Measurements from ENCODE around the gene JMJD8.

The JMJD8 gene

GRCh38 chr16:679814-680624 lies 4.1 kb downstream of the JMJD8 start, which contains the start of gene STUB1 (continued):
- TF ChIP-seq ZNF555 (tag by site-specific recombination; conservative IDR thresholded peaks at IDR 0.05) (no peak), KLF7 (tag by site-specific recombination; IDR thresholded peaks at IDR 0.05; ENCODE audit: borderline replicate concordance) (0 out of 2 replicates have a peak, but pooled peaks have one; percentile 24), ZNF132 (tag by site-specific recombination; IDR thresholded peaks at IDR 0.05; ENCODE audit: borderline replicate concordance) (no peak), ZNF248 (tag by site-specific recombination; IDR thresholded peaks at IDR 0.05) (no peak), KLF9 (tag by site-specific recombination; IDR thresholded peaks at IDR 0.05; ENCODE audit: low read depth) (peak; percentile 72), GLIS1 (tag by site-specific recombination; IDR thresholded peaks at IDR 0.05) (peak; percentile 53; the same call in 1 of the 2 replicates), ZNF48 (tag by site-specific recombination; IDR thresholded peaks at IDR 0.05) (no peak), ZNF112 (tag by site-specific recombination; IDR thresholded peaks at IDR 0.05) (no peak), REPIN1 (tag by site-specific recombination; IDR thresholded peaks at IDR 0.05; ENCODE audit: low read depth) (no peak), ZBTB1 (tag by site-specific recombination; IDR thresholded peaks at IDR 0.05) (no peak; the same call in 1 of the 2 replicates), ZNF76 (tag by site-specific recombination; IDR thresholded peaks at IDR 0.05; ENCODE audit: borderline replicate concordance, low read depth) (peak; percentile 55; the same call in 1 of the 2 replicates), ZNF549 (tag by site-specific recombination; IDR thresholded peaks at IDR 0.05) (no peak), ZFP37 (tag by site-specific recombination; IDR thresholded peaks at IDR 0.05) (no peak), TCF7L2 (IDR thresholded peaks at IDR 0.05; ENCODE audit: borderline replicate concordance, low read depth, low read length) (no peak), ZNF560 (tag by site-specific recombination; IDR thresholded peaks at IDR 0.05; ENCODE audit: borderline replicate concordance) (no peak), ZXDB (tag by site-specific recombination; IDR thresholded peaks at IDR 0.05) (peak; percentile 49), HIC1 (tag by site-specific recombination; IDR thresholded peaks at IDR 0.05) (no peak), PBX3 (CRISPR knock-in tag; IDR thresholded peaks at IDR 0.05) (no peak), YY1 (tag by site-specific recombination; IDR thresholded peaks at IDR 0.05) (no peak), ZNF202 (tag by site-specific recombination; IDR thresholded peaks at IDR 0.05; ENCODE audit: borderline replicate concordance) (no peak), BCL11A (tag by site-specific recombination; IDR thresholded peaks at IDR 0.05; ENCODE audit: low read depth) (no peak), ZNF544 (tag by site-specific recombination; IDR thresholded peaks at IDR 0.05) (no peak), ZNF658 (tag by site-specific recombination; IDR thresholded peaks at IDR 0.05) (no peak), ZNF677 (tag by site-specific recombination; IDR thresholded peaks at IDR 0.05) (no peak), ZNF548 (tag by site-specific recombination; IDR thresholded peaks at IDR 0.05) (no peak), ZNF350 (tag by site-specific recombination; IDR thresholded peaks at IDR 0.05) (no peak)
- TF ChIP-seq, protein P1, sequence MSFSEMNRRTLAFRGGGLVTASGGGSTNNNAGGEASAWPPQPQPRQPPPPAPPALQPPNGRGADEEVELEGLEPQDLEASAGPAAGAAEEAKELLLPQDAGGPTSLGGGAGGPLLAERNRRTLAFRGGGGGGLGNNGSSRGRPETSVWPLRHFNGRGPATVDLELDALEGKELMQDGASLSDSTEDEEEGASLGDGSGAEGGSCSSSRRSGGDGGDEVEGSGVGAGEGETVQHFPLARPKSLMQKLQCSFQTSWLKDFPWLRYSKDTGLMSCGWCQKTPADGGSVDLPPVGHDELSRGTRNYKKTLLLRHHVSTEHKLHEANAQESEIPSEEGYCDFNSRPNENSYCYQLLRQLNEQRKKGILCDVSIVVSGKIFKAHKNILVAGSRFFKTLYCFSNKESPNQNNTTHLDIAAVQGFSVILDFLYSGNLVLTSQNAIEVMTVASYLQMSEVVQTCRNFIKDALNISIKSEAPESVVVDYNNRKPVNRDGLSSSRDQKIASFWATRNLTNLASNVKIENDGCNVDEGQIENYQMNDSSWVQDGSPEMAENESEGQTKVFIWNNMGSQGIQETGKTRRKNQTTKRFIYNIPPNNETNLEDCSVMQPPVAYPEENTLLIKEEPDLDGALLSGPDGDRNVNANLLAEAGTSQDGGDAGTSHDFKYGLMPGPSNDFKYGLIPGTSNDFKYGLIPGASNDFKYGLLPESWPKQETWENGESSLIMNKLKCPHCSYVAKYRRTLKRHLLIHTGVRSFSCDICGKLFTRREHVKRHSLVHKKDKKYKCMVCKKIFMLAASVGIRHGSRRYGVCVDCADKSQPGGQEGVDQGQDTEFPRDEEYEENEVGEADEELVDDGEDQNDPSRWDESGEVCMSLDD (tag by site-specific recombination; IDR thresholded peaks at IDR 0.05) = no peak
- TF ChIP-seq, protein P2, sequence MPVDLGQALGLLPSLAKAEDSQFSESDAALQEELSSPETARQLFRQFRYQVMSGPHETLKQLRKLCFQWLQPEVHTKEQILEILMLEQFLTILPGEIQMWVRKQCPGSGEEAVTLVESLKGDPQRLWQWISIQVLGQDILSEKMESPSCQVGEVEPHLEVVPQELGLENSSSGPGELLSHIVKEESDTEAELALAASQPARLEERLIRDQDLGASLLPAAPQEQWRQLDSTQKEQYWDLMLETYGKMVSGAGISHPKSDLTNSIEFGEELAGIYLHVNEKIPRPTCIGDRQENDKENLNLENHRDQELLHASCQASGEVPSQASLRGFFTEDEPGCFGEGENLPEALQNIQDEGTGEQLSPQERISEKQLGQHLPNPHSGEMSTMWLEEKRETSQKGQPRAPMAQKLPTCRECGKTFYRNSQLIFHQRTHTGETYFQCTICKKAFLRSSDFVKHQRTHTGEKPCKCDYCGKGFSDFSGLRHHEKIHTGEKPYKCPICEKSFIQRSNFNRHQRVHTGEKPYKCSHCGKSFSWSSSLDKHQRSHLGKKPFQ (tag by site-specific recombination; IDR thresholded peaks at IDR 0.05) = no peak
- TF ChIP-seq, protein P3, sequence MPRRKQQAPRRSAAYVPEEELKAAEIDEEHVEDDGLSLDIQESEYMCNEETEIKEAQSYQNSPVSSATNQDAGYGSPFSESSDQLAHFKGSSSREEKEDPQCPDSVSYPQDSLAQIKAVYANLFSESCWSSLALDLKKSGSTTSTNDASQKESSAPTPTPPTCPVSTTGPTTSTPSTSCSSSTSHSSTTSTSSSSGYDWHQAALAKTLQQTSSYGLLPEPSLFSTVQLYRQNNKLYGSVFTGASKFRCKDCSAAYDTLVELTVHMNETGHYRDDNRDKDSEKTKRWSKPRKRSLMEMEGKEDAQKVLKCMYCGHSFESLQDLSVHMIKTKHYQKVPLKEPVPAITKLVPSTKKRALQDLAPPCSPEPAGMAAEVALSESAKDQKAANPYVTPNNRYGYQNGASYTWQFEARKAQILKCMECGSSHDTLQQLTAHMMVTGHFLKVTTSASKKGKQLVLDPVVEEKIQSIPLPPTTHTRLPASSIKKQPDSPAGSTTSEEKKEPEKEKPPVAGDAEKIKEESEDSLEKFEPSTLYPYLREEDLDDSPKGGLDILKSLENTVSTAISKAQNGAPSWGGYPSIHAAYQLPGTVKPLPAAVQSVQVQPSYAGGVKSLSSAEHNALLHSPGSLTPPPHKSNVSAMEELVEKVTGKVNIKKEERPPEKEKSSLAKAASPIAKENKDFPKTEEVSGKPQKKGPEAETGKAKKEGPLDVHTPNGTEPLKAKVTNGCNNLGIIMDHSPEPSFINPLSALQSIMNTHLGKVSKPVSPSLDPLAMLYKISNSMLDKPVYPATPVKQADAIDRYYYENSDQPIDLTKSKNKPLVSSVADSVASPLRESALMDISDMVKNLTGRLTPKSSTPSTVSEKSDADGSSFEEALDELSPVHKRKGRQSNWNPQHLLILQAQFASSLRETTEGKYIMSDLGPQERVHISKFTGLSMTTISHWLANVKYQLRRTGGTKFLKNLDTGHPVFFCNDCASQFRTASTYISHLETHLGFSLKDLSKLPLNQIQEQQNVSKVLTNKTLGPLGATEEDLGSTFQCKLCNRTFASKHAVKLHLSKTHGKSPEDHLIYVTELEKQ (tag by site-specific recombination; IDR thresholded peaks at IDR 0.05; ENCODE audit: borderline replicate concordance) = no peak

Data from HEK293 (cell line).